Measurements from ENCODE around the gene NOL9. TPM values are rescaled to one million over a fixed set of nuclear protein-coding genes. Genes with fewer than 3 reads are reported as not detected.
A peak's percentile ranks its signal among the peaks of the same experiment; 100 is the strongest.

The NOL9 gene
- total and polyA plus RNA-seq, 2 donors (not counting 3 experiments of a cell fraction or from before 2014, with no cell fraction given) = 14.1 to 42.9 TPM

- H3K4me2 ChIP-seq (ENCODE audit: insufficient read depth, low read length) = no peak overlapping the region
- H3K27ac ChIP-seq (ENCODE audit: insufficient read depth, low read depth, low read length) = no peak overlapping the region
- POLR2A ChIA-PET = interaction anchor here (1.5 kb wide), 1 partner anchor 14 kb away, joined by 3 read pairs; the partner anchor contains the start of gene KLHL21
- dilution Hi-C loops (cut with MboI; ENCODE audit: extremely low pct_ligation_motif_present, low sequenced_read_pairs) (no loop called here), intact Hi-C loops (cut with micrococcal nuclease) (no loop called here)
- peaks cover 0 to 24% of the 10 kb centered on the region in 2 experiments for H3K36me3 ChIP-seq (ENCODE audit: control insufficient read depth in 2 of 2, extremely low read depth in 1 of 2, insufficient read depth in 2 of 2, low read length in 2 of 2)
- no peak overlapping the region for H3K9ac ChIP-seq (replicated peaks; ENCODE audit: extremely low read depth, insufficient read depth, low read length)
- H3K27me3 ChIP-seq (ENCODE audit: control insufficient read depth in 2 of 2, insufficient read depth in 2 of 2, low read length in 2 of 2) = no peaks in the 10 kb centered on the region
- DNase-seq (ENCODE audit: low read depth, low spot score) (no peak), FAIRE-seq (no peak)
- no peaks in the 10 kb centered on the region for H3K9me1 ChIP-seq (replicated peaks; ENCODE audit: control insufficient read depth, extremely low read depth, insufficient read depth, low read length)
- H4K20me1 ChIP-seq (replicated peaks; ENCODE audit: control insufficient read depth, extremely low read depth, insufficient read depth, low read length) = no peaks in the 10 kb centered on the region
- no peaks in the 10 kb centered on the region for H3K4me1 ChIP-seq (ENCODE audit: control insufficient read depth, extremely low read depth, insufficient read depth, low read length)
- CTCF ChIA-PET = interaction anchor here (0.5 kb wide), 1 partner anchor 244 kb away, joined by 3 read pairs; no protein-coding TSS in a partner anchor
- TF ChIP-seq POLR2AphosphoS5 (IDR thresholded peaks at IDR 0.05; ENCODE audit: insufficient read depth, low read depth, low read length) (peak; percentile 6), GATA2 (IDR thresholded peaks at IDR 0.05; ENCODE audit: insufficient read depth, insufficient read length, low read depth, low read length) (no peak), POLR2A (IDR thresholded peaks at IDR 0.05; ENCODE audit: low read depth, low read length) (no peak)
- H3K79me2 ChIP-seq (ENCODE audit: control insufficient read depth, insufficient read depth, low read length) = no peaks in the 10 kb centered on the region
- no TSS peak for BruUV-seq (replicated peaks)
- H3K9me3 ChIP-seq (replicated peaks; ENCODE audit: control insufficient read depth, insufficient read depth, low read length) = no peaks in the 10 kb centered on the region
- H2AFZ ChIP-seq (ENCODE audit: low read depth, low read length) = no peak overlapping the region
- H3K4me3 ChIP-seq (replicated peaks in 1 of 3; ENCODE audit: insufficient read depth in 1 of 3, low read depth in 1 of 3, low read length in 3 of 3) = no peak overlapping the region
These were observed 34.0 kb upstream of the NOL9 start for GRCh38 chr1:6588128-6588892.

- Histone ChIP-seq H4K20me1 (replicated peaks; ENCODE audit: control insufficient read depth, extremely low read depth, insufficient read depth, low read length) (no peaks in the 10 kb centered on the region), H3K79me2 (ENCODE audit: control insufficient read depth, insufficient read depth, low read length) (no peaks in the 10 kb centered on the region), H3K9me3 (replicated peaks; ENCODE audit: control insufficient read depth, insufficient read depth, low read length) (no peaks in the 10 kb centered on the region), H3K27ac (ENCODE audit: insufficient read depth, low read depth, low read length) (no peak overlapping the region), H3K36me3 (ENCODE audit: control insufficient read depth in 2 of 2, extremely low read depth in 1 of 2, insufficient read depth in 2 of 2, low read length in 2 of 2) (peaks cover 0 to 16% of the 10 kb centered on the region in 2 experiments), H3K9me1 (replicated peaks; ENCODE audit: control insufficient read depth, extremely low read depth, insufficient read depth, low read length) (no peaks in the 10 kb centered on the region), H3K4me3 (replicated peaks in 1 of 3; ENCODE audit: insufficient read depth in 1 of 3, low read depth in 1 of 3, low read length in 3 of 3) (no peak overlapping the region), H3K4me2 (ENCODE audit: insufficient read depth, low read length) (no peak overlapping the region), H3K27me3 (ENCODE audit: control insufficient read depth in 2 of 2, insufficient read depth in 2 of 2, low read length in 2 of 2) (no peaks in the 10 kb centered on the region), H3K4me1 (ENCODE audit: control insufficient read depth, extremely low read depth, insufficient read depth, low read length) (no peaks in the 10 kb centered on the region), H3K9ac (replicated peaks; ENCODE audit: extremely low read depth, insufficient read depth, low read length) (no peak overlapping the region), H2AFZ (ENCODE audit: low read depth, low read length) (no peak overlapping the region)
- ChIA-PET POLR2A (no interaction called here), CTCF (no interaction called here)
- TF ChIP-seq JUN (IDR thresholded peaks at IDR 0.05; ENCODE audit: borderline replicate concordance, insufficient read depth, insufficient read length, low read depth) (no peak), EZH2 (IDR thresholded peaks at IDR 0.05; ENCODE audit: borderline replicate concordance, low read depth, low read length, severe bottlenecking) (no peak), POLR2A (IDR thresholded peaks at IDR 0.05; ENCODE audit: low read depth, low read length) (no peak), GATA2 (IDR thresholded peaks at IDR 0.05; ENCODE audit: insufficient read depth, insufficient read length, low read depth, low read length) (no peak), FOS (IDR thresholded peaks at IDR 0.05; ENCODE audit: borderline replicate concordance, insufficient read depth, low read length) (no peak)
- TF ChIP-seq, protein P1, sequence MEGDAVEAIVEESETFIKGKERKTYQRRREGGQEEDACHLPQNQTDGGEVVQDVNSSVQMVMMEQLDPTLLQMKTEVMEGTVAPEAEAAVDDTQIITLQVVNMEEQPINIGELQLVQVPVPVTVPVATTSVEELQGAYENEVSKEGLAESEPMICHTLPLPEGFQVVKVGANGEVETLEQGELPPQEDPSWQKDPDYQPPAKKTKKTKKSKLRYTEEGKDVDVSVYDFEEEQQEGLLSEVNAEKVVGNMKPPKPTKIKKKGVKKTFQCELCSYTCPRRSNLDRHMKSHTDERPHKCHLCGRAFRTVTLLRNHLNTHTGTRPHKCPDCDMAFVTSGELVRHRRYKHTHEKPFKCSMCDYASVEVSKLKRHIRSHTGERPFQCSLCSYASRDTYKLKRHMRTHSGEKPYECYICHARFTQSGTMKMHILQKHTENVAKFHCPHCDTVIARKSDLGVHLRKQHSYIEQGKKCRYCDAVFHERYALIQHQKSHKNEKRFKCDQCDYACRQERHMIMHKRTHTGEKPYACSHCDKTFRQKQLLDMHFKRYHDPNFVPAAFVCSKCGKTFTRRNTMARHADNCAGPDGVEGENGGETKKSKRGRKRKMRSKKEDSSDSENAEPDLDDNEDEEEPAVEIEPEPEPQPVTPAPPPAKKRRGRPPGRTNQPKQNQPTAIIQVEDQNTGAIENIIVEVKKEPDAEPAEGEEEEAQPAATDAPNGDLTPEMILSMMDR (IDR thresholded peaks at IDR 0.05; ENCODE audit: extremely low read depth in 1 of 2, insufficient read depth in 1 of 2, low read depth in 1 of 2, low read length in 2 of 2) = no peak
- FAIRE-seq = no peak
- dilution Hi-C loops (cut with MboI; ENCODE audit: extremely low pct_ligation_motif_present, low sequenced_read_pairs) = no loop called here
- intact Hi-C loops (cut with micrococcal nuclease) = no loop called here
- no TSS peak for BruUV-seq (replicated peaks)
- DNase-seq (ENCODE audit: low read depth, low spot score) = no peak
These were observed 33.1 kb upstream of the NOL9 start for GRCh38 chr1:6587261-6588005.

All from endothelial cell of umbilical vein (primary cell).